Esophagus squamous epithelium (tissue), 4 donors: ENCODE results near the gene VKORC1.

ENCODE experiments used
- POLR2A ChIP-seq, 4 donors: fragments of 450-650 bp; IDR thresholded peaks; one replicate each; pipeline ENCODE4 v1.6.1; 2017; ENCODE audit warnings: antibody characterized with exemption in 4 of 4, mild to moderate bottlenecking in 4 of 4, moderate library complexity in 3 of 4
- TF ChIP-seq, protein P1 (sequence below), 6 experiments: fragments of 450-650 bp in 4 of 6; fragments of 200-600 bp in 2 of 6; sonication (generic) in 2 of 6; IDR thresholded peaks; one replicate each; pipeline ENCODE4 v1.5.1; 2016 to 2019; ENCODE audit warnings: antibody characterized with exemption in 6 of 6, mild to moderate bottlenecking in 4 of 6, moderate library complexity in 4 of 6

DNA sequence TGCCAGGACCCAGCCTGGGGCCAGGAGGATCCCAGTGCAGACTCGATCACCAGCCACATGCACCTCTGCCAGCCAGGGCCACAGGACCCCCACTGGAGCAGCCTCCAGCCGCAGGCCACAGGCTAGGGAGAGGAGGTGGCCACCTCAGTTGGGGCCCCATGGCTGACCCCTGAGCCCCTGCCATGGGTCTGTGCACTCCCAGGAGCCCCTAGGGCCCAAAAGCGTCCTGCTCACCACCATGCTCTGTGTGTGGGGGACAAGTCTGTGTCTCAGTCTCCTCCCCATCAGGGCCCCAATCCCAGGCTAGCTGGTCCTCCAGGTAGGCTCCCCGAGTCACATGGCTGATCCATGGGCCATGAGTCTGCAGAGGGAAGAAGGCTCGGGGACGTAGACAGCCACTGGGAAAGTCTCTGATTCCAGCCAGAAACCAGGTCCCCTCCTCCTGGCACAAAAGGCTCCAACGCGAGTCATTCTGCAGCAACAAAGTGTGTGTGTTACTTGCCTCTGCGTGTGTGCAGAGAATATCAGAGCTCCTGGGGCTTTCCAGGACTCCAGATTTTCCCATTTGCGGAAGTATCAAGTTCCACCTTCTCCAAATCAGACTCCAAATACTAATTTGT, 47.0 kb upstream of the VKORC1 start:
- TF ChIP-seq, protein P1, sequence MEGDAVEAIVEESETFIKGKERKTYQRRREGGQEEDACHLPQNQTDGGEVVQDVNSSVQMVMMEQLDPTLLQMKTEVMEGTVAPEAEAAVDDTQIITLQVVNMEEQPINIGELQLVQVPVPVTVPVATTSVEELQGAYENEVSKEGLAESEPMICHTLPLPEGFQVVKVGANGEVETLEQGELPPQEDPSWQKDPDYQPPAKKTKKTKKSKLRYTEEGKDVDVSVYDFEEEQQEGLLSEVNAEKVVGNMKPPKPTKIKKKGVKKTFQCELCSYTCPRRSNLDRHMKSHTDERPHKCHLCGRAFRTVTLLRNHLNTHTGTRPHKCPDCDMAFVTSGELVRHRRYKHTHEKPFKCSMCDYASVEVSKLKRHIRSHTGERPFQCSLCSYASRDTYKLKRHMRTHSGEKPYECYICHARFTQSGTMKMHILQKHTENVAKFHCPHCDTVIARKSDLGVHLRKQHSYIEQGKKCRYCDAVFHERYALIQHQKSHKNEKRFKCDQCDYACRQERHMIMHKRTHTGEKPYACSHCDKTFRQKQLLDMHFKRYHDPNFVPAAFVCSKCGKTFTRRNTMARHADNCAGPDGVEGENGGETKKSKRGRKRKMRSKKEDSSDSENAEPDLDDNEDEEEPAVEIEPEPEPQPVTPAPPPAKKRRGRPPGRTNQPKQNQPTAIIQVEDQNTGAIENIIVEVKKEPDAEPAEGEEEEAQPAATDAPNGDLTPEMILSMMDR (IDR thresholded peaks at IDR 0.05), result no peak
- peak in 1 of 4 donors; percentile 37 for TF ChIP-seq POLR2A (IDR thresholded peaks at IDR 0.05)
